T-helper 9 cell (primary cell): ENCODE measurements around the gene OLFM4.
"Not testable (repeated sequence)": the region's sequence is repeated elsewhere in the genome, so short reads cannot be mapped to it uniquely, and the experiment has no call there.

ENCODE experiments used
- DNase-seq: peaks from one replicate; pipeline ENCODE4 v3.0.0-alpha.2; 2020
- total RNA-seq, 2 donors: gene quantifications; one replicate each; lab custom pipeline; 2026; lab: John Stamatoyannopoulos, UW

The OLFM4 gene
- 0 reads per million in 2 donors for total RNA-seq

DNA sequence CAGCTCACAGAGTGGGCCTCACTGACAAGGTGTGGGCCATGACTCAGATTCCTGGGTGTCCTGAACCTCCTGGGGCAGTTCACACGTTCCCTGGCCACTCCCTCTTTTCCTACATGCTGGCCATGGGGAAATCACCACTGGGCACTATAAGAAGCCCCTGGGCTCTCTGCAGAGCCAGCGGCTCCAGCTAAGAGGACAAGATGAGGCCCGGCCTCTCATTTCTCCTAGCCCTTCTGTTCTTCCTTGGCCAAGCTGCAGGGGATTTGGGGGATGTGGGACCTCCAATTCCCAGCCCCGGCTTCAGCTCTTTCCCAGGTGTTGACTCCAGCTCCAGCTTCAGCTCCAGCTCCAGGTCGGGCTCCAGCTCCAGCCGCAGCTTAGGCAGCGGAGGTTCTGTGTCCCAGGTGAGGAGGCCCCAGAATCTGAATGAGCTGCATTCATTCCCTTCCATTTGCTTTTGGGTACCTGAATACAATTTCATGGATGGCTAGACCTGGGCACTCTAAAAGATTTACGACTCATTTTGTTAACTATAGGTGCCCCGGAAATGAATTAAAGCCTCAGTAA is at the start of gene OLFM4:
TSS of gene OLFM4 (plus strand) at position 177 of the 567 bp plus-strand sequence. CDS start at position 201, 24 bp downstream.
- no peak for DNase-seq

- DNase-seq = no peak
Observed at GRCh38 chr13:52978989-52979388, 49.6 kb upstream of the OLFM4 start.

- no peak for DNase-seq
Observed at GRCh38 chr13:52980695-52981094, 47.9 kb upstream of the OLFM4 start.

DNA sequence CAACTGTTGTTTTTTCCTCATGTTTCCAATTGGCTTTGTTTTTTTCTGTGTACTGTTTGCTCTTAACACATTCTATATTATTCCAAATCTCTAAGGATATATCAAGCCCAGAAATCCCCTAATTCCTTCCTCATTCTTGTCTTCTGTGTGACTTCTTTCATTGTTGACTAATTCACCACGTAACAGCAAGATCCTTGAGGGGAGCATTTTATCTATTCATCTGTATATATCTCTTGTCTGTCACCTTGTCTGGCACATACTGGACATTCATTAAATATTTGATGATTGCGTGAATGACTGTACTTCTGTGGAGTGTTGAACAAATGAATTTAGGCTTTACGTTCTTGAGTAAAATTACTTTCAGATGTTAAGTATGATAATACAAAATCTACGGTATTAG is 44.8 kb upstream of the OLFM4 start:
- DNase-seq = no peak

GRCh38 chr13:52984881-52985363 is 43.7 kb upstream of the OLFM4 start:
- DNase-seq = no peak

GRCh38 chr13:52991344-52992020 is 37.1 kb upstream of the OLFM4 start:
- no peak for DNase-seq

DNA sequence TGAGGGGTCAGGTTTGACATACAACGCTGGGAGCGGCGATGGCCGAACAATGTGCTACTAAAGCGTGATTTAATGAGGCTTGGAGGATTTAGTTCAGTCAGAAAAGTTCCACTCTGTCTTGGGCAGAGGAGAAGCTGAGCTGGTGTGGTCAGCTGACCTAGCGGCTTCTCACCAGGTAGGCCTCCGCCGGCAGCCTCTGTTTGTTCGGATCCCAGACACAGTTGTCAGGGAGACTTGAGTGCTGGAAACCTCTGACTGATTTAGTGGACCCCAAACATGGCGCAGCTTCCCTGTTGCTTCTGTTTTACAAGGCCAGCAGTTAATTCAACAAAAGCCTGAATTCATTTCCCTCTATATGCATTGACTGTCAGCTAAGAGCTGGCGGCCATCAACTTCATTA is 36.5 kb upstream of the OLFM4 start:
- no peak for DNase-seq

GRCh38 chr13:52994051-52994450 is 34.6 kb upstream of the OLFM4 start:
- DNase-seq = no peak

DNA sequence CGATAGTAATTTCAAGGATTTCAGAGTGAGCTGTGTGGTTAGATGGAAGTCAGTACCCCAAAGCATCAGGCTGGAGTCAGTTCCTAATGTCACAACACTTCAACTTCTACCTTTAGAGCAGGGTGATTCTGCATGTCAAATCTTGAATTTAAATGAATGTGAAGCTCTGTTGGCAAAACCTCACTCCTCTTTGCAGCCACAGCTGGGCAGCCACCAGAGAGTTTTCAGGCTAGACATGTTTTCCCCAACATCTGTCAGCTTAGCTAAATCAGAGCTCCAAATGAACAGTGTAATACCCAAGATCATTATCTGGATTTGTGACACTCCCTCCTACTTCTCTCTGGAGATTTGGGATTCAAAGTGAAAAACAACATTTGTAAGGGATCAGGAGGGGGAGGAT is 33.7 kb upstream of the OLFM4 start:
- DNase-seq = no peak

- no peak for DNase-seq
Observed at GRCh38 chr13:52995946-52996345, 32.7 kb upstream of the OLFM4 start.

DNA sequence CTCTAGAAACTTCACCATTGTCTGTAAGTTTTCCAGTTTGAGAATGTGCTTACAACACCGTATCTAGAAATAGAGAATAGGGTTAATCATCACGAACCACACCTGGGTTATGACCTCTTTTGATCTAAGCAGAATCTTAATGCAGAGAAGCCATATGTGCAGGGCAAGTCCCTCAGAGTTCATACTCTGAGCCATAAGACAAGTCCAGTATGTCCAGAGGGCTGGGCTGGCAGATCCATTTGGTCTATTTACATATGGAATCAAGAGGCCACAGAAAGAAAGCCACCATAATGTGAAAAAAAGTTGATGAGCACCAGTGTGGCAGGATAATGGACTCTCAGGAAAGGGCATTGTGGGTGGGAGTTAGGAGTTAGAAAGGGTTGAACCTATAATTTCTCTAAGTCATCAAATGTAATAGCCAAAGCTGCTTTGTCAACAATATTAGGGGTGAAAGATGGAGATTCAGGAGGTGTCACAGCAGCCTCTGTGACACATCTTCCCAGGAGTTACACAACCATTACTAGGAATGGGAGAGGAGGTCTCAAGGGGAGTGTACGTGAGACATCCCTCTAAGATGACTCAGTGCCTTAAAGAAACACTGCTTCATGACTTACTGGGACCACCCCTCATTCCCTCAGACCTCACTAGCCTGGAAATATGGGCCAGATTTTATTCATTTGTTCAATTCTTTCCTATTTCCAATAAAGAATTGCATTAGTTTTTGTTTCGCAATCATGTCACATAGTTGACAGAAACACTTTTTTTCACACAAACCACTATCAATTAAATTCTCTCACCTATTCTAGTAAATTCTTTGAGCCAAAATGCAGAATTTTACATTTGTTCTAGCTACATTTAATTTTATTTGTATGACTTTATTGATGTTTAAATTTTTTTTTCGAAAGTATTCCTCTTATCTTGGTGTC is 30.4 kb upstream of the OLFM4 start:
- no peak for DNase-seq

DNA sequence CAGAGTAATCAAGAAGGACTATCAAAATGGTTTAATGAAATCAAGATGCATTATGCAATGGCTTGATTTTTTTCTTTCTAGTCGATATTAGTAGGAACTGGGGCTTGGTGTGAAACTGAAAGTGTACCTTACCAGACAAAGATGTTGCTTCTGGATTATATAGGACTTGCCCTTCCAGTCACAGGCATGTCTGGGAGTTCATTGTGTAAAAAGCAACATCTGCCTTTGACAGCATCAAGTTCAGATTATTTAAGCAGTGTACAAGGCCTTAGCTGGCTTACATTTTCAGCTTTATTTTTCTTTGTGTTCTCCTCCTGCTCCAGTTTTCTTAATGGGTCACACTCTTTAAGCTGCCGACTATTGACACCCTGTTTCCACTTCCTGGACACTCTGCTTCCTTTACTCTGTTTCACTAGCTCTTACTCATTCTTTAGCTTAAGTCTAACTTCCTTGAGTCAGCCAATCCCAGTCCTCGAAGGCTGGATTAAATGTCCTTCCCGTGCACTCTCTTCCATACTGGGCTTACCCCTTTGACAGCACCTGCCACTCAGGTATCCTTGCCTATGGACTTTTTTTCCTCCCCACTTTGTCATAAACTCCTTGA is 29.4 kb upstream of the OLFM4 start:
- DNase-seq = no peak

DNA sequence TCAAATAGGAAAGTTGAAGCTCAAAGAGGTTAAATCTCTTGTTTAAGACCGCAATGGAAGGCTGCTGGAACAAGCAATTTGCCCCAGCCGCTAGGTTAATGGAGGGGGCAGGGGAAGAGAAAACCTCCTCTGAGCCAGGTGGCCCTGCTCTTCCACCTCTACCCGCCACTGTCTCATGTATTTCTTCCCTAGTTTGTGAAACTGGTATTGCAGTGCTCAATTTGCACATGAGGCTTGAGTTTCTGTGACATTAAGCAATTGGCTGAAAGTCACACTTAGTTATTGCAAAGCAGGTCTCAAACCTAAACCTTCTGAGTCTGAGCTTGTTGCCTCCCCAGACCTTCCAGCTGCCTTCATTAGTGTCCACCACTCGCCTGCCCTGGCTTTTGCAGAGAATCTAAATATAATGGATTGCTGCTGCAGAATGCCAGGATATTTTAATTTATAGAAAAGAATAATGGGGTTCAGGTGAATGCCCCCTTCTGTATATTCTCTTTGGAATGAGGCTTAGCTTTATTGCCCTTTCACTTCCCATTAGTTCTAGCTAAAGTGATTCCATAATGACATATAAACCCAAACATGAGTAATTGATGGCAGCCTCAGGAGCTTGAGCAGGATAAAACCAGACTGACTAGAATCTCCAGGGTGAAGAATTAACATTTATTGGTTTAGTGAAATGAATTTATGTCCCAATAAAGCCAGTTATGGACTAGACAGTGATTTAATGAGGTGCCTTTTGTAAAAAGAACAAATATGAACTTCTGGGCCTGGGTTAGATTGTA is 27.0 kb upstream of the OLFM4 start:
- DNase-seq = no peak

DNA sequence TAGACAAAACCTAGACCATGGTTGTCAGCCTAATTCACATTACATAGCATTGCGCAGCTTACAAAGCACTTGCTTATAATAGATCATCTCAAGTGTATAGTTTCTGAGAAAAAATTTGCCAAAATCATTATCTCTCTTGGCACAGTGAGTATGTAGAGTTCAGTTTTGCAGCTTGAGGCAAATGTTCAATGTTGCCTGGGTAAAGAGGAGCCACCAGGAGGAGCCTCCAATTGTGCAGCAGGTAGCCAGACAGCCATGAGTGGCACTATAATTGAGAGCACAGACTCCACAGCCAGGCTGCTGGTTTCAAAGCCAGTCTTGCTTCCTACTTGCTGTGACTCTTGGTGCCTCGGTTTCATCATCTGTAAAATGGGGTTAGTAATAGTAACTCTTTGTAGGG is 24.0 kb upstream of the OLFM4 start:
- no peak for DNase-seq

- DNase-seq = no peak
Observed at GRCh38 chr13:53005626-53006025, 23.0 kb upstream of the OLFM4 start.

- no peak for DNase-seq
Observed at GRCh38 chr13:53007872-53008271, 20.7 kb upstream of the OLFM4 start.

DNA sequence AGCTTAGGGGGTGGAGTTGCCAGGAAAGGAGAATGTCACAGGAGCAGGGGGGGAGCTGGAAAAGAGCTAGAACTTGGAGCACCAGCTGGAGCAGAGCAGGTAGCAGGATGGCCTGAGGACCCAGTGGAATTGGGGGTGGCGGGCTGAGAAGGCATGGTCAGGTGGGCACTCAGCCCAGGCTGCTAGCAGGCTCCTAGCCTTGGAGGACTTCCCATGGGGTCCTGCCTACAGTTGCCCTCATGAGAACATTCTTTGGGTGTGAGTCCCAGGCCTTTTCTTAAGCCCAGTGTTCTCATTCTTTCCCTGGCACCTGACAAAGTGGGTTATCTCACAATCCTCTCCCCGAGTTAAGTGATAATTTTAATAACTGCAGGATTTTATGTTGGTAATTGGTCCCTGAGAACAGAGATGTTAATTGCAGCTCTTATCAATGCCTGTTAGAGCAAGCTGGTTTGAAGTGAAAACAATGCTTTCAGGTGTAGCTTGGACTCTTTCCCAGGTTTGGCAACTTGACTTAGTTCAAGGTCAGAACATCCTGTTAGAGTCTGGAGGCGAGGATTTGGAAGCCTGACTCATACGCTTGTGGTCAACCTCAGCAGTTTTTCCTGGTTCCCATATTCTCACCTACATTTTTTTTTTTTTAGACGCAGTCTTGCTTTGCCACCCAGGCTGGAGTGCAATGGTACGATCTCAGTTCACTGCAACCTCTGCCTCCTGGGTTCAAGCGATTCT is 18.1 kb upstream of the OLFM4 start:
- no peak for DNase-seq

- DNase-seq = no peak
Observed at GRCh38 chr13:53012707-53013106, 15.9 kb upstream of the OLFM4 start.

DNA sequence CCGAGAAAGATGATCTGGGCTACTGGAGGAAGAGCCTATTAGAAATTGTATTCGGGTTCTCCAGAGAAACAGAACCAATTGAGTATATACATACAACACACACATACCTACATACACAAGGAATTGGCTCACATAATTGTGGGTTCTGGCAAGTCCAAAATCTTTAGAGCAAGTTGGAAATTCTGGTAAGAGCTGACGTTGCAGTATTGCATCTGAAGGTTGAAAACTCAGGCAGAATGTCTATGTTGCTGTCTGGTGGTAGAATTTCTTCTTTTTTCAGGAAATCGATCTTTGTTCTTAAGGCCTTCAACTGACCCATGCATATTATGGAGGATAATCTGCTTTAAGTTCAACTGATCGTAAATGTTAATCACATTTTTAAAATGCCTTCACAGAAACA is 15.5 kb upstream of the OLFM4 start:
- no peak for DNase-seq

GRCh38 chr13:53014018-53014417 is 14.6 kb upstream of the OLFM4 start:
- DNase-seq = not testable (repeated sequence)
